Activated CD8-positive, alpha-beta memory T cell treated with anti-CD3 and anti-CD28 coated beads for 4 hours (primary cell): ENCODE measurements around the gene SARDH.
A peak's percentile ranks its signal among the peaks of the same experiment; 100 is the strongest.
"Not testable (repeated sequence)": the region's sequence is repeated elsewhere in the genome, so short reads cannot be mapped to it uniquely, and the experiment has no call there.

Source experiments
- DNase-seq, 2 donors: peaks; one replicate each; pipeline ENCODE4 v3.0.0-alpha.2; 2020; ENCODE audit warnings: low read depth in 2 of 2

Gene SARDH

DNA sequence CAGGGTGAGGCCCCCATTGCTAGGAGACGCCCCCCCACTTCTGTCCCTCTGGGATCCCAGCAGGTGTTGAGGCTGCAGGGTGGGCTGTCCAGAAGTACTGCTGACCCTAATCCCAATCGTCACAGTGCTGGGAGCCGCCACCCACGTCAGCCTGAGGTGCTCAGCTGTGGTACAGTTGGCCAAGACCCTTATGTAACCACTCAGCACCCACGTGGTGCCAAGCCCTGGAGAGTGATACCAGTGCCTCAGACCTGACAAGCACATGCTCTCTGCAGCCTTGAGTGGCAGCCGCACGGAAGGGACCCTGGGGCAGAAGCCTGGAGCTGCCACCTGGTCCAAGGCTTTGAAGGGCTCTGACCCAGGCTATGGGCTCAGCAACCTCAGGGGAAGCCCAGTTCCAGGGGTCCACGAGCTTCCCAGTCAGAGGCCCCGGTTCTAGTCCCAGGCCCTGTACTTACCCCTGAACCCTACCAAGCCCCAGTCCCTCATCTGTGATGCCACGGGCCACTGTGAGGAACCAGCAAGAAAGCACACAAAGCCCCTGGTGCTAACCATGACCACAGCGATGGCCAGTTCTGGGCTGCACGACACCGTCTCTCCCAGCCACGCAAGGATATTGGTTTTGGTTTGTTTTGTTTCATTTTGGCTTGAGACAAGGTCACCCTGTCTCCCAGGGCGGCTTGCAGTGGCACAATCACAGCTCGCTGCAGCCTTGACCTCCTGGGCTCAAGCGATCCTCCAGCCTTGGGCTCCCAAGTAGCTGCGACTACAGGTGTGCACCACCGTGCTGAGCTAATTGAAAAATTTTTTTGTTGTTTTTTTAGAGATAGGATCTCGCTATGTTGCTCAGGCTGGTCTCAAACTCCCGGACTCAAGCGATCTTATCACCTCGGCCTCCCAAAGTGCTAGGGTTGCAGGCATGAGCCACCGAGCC lies 51.2 kb downstream of the SARDH start:
- DNase-seq = no peak

DNA sequence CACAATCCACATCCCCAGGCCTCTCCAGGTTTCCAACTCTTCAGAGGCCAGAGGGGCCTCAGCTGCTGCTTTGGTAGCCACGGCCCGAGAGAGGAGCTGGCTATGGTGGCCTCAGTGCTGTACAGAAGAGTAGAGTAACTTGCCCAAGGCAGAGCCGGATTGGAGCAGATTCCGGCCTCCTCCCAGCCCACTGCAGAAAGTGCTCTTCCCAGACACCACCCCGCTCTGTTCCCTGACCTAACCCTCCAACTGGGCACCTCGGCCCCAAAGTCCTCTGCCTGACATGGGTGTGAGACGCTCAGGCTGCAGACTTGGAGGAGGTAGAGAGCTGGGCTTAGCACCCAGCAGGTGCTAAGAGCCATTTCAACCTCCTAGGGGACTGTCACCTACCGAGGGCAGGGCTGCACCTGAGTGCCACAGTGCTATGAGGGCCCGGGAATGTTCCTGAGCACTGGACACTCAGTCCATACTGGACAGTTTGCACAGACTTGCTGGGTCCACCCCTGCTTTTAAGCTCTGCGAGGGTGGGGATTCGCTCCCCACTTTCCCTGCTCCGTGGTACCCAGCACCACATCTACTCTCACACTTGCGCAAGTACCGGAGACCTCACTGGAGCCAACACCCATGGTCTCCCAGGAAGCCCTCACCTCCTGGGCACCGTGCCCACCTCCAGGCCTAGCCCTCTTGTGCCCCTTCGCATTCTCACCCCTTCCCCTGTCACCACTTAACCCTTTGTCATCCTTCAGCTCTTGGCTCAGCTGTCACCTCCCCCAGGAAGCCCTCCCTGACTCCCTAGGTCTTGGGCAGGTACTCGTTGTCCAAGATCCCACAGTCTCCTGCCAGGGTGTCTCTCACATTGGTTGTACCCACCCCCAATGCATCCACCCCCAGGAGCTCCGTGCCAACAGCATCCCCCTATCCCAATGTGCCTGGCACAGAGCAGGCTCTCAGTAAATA lies 52.2 kb downstream of the SARDH start:
- DNase-seq = no peak

DNA sequence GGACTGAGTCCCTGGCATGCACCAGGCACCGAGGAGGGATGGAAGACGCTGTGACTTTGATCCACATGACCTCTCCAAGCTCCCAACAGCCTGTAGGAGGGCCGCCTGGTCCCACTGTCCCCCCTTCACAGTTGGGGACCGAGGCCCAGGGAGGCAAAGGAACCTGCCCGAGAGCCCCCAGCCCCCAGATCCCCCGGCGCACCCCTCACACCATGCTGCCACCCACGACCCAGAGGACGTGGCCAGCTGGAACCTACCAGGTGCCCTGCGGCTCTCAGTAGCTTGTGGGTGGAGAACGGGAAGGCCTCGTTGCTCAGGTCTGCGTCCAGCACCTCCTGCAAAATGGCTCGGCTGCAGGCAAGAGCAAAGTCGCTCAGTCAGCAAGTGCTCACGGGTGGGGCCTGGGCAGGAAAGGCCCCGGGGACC lies 53.2 kb downstream of the SARDH start:
- DNase-seq = no peak

DNA sequence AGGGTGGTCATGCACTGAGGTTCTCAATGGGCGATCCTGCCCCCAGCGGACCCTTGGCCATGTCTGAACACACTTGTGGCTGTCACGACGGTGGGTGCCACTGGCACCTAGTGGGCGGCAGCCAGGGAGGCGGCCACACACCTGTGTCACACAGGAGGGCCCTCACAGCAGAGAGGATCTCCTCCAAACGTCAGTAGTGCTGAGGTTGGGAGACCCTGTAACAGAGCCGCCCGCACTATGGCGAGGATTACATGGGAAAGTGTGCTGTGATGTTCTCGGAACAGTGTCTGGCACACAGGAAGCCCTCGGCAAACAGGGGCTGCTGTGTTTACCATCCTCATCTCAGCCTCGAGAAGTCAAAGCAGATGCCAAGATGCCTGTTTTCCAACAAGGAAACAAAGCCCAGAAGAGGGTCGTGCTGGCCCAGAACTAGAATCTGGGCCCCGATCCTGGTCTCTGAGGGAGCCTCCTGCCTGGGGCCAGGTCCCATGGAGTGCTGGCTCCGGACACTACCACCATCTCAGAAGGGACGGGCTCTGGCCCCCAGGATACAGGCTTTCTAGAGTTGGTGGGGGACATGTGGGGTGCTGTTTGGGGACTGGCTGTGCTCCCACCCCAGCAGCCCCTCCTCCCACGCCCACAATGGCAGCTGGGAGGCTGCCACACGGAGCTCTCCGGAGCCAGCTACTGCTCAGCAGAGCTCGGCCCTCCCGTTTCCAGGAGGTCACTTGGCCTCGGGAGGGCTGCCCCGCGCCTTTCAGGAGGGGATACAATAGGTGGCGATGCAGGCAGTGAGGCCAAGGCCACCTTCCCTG lies 53.8 kb downstream of the SARDH start:
- no peak for DNase-seq

DNA sequence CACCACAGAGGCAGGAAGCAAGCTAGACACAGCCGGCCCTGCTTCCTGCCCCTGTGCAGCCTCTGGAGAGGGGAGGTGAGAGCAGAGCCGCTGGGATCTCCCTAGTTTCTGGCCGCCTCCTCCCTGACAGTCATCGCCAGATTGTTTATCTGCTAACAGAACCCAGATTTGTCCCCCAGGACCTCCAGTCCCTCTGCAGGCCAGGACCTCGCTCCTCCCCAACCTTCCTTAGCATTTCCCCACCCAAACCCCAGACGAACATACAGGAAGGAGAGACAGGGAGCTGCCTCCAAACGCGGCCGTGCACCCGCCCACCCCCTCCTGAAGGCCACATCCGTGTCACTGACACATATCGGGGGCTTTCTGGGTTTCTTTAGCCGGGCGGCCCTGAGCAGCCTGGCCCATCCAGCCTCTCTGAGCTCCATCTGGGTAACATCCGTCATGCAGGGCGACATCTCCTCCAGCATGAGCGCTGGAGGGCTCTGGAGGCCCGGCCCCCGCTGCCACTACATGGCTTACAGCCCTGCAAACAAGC lies 54.5 kb downstream of the SARDH start:
- peak; percentile 16 to 18 for DNase-seq

DNA sequence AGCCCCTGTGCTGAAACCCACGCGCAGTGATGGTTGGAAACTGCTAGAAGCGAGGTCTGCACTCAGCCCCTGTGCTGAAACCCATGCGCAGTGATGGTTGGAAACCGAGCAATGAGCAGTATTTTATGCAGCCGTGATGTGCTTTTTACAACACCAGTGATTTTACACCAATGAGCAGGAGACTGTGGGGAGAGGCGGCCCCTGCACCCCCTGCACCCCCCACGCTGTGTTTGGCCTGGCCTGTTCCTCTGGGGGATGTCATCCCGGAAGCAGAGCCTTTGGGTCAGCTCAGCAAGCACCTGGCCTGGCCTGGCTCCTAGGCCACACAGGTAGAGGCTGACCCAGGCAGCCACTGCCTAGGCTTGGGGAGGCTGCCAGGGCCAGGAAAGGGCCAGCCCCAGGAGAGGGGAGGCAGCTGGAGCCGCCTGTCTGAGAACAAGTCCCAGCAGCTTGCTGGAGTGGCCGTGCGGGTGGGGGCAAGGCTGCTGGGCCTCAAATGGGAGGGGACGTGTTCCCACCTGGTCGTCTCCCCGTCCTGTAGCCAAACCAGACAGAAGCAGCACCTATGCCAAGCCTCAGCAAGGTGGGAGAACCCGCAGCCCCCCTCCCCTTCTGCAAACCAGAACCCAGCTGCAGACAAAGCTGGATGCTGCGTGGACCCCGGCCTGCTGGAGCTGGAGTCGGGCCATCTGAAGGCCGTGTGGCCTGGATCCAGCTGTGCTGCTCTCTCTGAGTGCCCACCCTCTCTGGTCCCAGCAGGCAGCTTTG lies 55.1 kb downstream of the SARDH start:
- DNase-seq = no peak

DNA sequence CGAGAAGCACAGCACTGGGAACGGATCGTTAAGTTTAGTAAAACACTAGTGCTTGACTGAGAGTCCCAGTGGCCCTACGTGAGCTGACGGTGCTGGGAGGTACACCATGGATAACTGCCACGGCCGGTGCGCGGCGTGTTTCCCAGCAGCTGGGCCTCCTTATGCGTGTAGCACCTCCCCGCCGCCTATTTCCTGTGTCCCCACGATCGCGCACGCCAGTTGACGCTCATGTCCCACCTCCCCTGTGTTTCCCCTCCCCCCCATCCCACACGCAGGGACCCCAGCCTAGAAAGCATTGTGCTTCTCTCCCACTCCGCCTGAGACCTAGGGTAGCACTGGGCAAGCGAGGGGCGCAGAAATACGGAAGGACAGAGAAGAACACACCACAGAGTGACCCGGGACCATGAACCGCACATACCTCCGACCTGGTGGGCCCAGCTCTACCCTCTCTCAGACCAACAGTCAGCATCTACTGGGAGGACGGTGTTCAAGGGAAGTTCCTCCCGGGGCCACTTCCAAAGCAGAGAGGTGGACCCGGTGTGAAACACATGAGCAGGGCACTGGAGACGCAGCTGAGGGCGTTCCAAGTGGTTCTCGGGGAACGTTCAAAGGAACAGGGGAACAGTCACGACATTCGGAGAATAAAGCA lies 56.4 kb downstream of the SARDH start:
- no peak for DNase-seq

DNA sequence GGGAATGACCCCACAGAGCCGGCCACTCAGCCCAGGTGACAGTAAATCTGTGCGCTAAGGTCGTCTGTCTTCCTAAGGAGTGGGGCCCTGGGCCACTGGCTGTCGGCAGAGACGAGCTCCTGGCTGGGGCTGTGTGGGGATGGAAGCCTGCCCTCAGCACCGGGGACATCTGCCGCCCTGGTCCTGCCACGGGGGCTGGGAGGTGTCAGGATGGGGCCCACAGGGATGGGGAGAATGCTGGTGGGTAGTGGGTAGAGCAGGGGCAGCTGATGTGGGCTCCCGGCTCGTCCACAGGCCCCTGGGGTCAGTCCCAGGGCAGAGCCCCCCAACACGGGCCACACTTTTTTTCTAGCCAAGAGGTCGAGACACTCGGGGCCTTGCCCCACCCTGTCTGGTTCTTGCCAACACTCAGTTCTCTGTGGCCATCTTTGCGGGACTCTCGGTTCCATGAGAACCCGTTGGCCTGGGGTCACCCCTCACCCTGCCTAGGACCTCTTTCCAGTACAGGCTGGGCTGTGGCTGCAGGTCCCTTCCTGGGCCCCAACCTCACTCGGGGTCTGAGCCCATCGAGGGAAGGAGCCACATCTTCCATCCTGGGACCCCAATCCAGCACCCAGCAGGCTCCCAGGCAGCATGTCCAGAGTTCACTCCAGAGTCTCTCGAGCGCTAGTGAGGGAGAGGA lies 57.0 kb downstream of the SARDH start:
- DNase-seq = no peak

DNA sequence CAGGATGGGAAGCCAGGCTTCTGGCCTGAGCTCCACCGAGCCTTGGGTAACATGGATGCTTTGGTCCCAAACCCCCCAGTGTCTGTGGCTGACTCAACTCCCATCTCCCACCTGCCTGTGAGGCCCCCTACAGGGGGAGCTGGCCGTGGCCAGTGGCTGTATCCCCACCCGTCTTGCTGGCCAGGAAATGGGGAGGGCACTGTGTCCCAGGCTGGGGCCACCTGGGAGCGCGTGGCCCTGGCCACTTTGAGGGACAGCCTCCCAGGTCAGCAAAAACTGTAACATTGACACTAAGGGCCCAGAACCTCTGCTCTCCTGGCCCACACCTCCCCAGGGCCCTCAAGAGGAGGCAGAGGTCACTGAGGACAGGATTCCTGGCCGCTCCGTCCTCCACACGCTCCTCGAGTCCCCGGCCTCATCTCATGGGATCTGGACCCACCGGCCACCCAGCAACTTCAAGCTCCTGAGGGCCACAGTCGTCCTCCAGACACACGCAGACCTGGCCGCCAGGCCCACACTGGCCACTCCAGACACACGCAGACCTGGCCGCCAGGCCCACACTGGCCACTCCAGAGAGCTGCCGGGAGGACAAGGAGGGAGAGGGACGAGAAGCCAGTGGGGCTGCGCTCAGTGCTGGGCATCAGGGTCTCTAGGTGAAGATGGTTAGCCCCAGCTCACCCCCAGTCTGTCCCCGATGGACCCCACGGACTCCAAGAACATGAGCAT lies 57.7 kb downstream of the SARDH start:
- no peak for DNase-seq

DNA sequence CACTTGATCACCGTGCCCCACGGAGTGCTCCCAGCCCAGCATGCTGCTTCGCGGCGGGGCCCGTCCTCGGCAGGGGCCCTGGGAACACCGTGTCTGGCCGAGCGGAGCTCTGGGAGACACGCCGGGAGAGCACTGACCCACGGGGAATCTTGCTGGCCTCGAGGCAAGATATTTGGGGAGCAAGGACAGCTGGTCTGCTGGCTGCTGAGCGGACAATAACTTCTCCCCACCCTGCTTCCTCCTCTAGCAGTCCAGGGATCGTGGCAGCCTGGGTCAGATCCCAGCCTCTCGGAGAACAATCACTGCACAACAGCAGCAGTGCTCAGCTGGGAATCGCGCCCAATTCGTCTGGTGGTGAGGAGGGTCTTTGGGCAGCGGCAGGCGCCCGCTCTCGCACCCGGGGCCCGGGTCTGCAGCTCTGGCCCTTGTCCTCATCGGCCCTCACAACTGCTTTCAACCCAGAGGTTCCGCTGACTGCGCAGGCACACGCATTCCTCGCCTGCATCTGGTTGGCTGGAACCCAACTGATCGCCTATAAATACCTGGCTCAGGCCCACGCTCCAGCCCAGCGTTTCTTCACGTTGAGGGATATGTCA lies 58.6 kb downstream of the SARDH start:
- no peak for DNase-seq

DNA sequence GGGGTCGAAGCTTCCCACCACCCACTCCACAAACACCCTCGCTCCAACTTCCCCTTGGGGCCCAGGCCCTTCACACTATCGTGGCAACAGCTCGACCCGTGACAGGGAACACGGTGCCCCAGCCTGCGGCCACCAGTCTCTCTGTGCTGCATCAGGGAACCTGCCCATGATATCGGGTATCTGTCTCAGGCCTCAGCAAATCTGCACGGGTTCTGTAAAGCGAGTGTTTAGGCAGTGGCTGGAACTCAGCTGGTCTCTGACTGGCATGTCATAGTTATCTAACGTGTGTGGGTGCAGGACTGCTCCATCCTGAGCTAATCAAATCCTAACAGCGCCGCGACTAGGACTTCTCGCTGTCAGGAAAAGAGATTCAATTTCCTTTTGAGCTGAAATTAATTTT lies 59.1 kb downstream of the SARDH start:
- no peak for DNase-seq

DNA sequence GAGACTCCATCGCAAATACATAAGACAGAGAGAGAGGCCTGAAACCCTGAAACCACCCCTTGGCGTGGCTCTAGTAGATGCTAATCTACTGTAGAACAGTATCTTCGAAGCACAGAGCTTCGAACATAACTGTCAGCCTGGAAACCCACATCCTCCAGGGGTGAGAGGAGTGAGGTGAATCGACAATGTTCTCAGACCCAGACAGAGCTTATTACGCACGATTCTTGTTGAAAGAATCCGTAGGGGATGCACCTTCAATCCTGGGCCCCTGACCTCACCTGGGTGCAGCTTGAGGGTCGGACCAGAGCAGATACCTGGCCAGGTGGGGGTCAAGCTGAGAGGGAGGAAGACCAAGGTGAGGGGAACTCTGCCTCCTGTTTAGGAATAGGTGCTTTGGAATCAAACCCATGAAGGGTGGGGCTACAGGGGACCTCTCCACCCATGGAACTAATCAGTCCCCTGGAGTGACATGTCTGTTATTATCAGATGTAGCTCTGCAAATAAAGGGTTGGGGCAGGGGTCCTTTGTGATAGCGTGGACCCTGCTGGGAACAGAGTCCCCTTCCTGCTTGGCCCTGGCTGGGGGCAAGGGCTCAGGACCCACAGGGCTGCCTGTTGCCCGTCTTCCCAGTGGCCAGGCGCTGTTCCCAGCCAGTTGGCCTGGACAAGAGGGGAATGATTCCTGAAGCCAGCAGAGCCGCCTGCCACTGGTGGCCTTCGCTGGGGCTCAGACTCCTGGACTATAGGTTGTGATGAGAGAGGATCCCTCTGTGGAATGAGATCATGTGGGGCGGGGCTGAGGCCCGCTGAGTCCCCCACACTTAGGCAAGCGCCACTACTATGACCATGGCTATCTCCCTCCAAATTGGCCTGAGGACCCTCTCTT lies 60.8 kb downstream of the SARDH start:
- DNase-seq = peak in 1 of 2 donors; percentile 19

DNA sequence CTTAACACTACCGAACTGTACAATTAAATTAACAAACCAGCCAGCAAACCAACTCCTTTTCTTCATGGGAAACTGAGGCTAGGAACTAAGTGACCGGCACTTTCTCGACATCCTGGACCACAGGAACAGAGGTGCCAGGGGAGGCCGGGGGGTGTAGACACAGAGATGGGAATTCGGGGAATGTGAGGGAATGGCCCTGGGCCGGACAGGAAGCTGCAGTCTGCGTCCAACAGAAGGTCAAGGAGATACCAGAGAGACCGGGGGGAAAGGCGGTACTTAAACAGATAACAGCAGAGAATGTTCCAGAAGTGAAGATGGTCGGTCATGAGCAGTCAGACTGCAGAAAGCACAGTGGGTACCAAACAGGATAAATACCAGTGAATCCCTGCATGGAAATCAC lies 61.7 kb downstream of the SARDH start:
- no peak for DNase-seq

DNA sequence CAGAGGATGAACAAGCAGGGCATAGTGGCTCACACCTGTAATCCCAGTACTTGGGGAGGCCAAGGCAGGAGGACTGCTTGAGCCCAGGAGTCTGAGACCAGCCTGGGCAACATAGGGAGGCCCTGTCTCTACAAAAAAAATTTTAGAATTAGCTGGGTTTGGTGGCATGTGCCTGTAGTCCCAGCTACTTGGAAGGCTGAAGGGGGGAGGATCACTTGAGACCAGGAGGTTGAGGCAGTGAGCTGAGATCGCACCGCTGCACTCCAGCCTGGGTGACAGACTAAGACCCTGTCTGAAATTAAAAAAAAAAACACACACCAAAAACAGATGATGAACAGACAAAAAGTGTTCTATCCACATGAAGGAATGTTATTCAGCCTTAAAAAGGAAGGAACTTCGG lies 62.4 kb downstream of the SARDH start:
- DNase-seq = not testable (repeated sequence)

DNA sequence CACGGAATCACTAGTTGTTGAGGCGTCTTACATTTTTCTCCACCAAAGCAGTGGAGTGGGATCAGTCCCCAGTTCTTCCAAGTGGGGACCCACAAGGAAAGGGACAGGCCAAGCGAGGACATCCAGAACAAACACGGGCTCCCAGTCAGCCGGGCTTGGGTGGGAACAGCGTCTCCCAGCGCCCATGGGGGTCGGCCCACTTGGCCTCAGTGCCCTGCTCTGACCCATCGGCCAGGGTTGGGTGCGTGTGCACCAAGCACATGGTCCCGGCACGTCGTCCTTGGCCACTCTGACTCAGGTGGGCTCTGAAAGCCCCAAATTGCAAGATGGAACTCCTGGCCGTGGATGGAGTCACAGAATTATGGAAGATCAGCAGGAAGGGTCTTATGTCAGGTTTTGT lies 64.1 kb downstream of the SARDH start:
- DNase-seq = no peak

DNA sequence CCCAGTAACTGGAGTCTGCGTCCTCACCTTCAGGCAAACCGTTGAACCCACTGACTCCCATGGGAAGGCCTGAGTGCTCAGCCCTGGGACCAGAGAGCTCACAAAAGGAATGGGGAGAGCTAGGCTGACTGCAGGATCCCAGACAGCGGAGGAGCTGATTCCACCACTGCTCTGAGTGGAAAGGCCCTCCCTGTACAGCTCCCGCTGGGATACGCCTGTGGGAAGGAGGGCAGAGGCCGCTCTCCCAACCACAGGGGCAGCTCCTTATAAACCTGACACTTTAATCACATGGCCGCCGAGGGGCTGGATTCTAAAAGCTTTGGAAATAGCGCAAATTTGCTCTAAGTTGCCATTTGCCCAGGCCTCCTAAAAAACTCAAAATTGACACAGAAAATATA lies 64.9 kb downstream of the SARDH start:
- no peak for DNase-seq

DNA sequence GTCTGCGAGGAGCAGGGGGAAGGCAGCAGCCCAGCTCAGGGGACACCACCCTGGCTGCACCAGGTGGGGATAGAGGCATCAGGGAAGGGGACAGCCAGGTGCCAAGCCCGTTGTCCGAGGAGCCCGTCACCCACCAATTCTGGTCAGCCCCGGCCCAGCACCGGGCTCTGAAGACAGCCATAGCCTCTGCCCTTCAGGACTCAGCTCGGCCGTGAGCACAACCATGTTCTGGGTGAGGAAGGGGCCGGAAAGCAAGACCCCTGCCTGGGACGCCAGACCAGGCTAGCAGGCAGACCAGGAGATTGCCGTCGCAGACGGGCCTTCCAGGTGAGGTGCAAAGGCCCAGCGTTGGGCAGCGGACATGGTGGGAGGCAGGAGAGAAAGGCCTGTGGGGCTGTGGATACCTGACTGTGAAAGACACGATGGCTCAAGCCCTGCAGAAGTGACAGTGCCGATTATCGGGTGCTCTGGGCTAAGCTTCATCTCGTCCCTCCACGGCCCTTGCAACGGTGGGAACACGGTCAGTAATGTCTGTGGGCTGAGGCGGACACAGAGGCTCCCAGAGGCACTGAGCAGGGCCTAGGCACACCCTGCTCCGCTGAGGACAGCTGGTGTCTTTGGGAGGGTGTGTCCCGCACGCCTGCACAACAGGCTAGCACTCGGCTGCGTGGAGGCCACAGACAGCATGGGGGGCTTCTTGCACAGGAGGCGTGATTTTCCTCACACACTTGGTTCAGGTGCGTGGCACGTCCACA lies 65.5 kb downstream of the SARDH start:
- DNase-seq = no peak
